Brain microvascular endothelial cell (primary cell): ENCODE data around the gene ZNF524.

ENCODE experiments used
- DNase-seq: peaks from one replicate; pipeline ENCODE4 v3.0.0-alpha.2; 2020
- H3K27ac ChIP-seq: fragments of 250-450 bp; sonication (Bioruptor Pico); 2 replicates; pipeline ENCODE4 v1.5.1; 2020; ENCODE audit warnings: mild to moderate bottlenecking, moderate library complexity
- H3K27me3 ChIP-seq: fragments of 250-450 bp; sonication (Bioruptor Pico); replicated peaks from 2 replicates; pipeline ENCODE4 v1.5.1; 2020; ENCODE audit warnings: mild to moderate bottlenecking
- H3K36me3 ChIP-seq: fragments of 250-450 bp; sonication (Bioruptor Pico); replicated peaks from 2 replicates; pipeline ENCODE4 v1.5.1; 2020; ENCODE audit warnings: mild to moderate bottlenecking
- H3K4me3 ChIP-seq: 2 replicates; pipeline ENCODE4 v1.5.1; 2011; ENCODE audit warnings: low read depth, mild to moderate bottlenecking, control low read depth, low read length, moderate library complexity
- CTCF ChIP-seq: IDR thresholded peaks from 2 replicates; pipeline ENCODE4 v1.5.1; 2011; ENCODE audit warnings: low read depth, mild to moderate bottlenecking, moderate library complexity, low read length, control low read depth, inconsistent platforms; ENCODE audit errors: missing control alignments
- in situ Hi-C: cut with HindIII; loops from 2 replicates; pipeline ENCODE4 v1.10.0; 2017; ENCODE audit warnings: low sequenced_read_pairs, low pct_ligation_motif_present

Gene ZNF524

GRCh38 chr19:55576746-55577145, 23.3 kb upstream of the ZNF524 start:
- in situ Hi-C loops: no loop called here
- no peak for TF ChIP-seq CTCF

GRCh38 chr19:55578031-55578760, 21.9 kb upstream of the ZNF524 start:
- DNase-seq: no peak
- no peaks in the 10 kb centered on the region for H3K27me3 ChIP-seq
- in situ Hi-C loops: no loop called here
- no peak overlapping the region for H3K4me3 ChIP-seq
- peaks cover 14% of the 10 kb centered on the region for H3K36me3 ChIP-seq
- no peak overlapping the region for H3K27ac ChIP-seq
- no peak for TF ChIP-seq CTCF

More at GRCh38 chr19:55576746-55577145, 23.3 kb upstream of the ZNF524 start:
- Histone ChIP-seq H3K4me3 (no peak overlapping the region), H3K27me3 (no peaks in the 10 kb centered on the region), H3K36me3 (peaks cover 14% of the 10 kb centered on the region), H3K27ac (no peak overlapping the region)
- DNase-seq: no peak

GRCh38 chr19:55578761-55579747, 21.0 kb upstream of the ZNF524 start:
- Histone ChIP-seq H3K4me3 (peak overlapping the region; percentile 94), H3K27ac (no peak overlapping the region), H3K27me3 (no peaks in the 10 kb centered on the region), H3K36me3 (peaks cover 14% of the 10 kb centered on the region)
- DNase-seq: no peak
- TF ChIP-seq CTCF: no peak
- in situ Hi-C loops: no loop called here

- Histone ChIP-seq H3K27me3 (no peaks in the 10 kb centered on the region), H3K36me3 (peaks cover 14% of the 10 kb centered on the region), H3K27ac (peak overlapping the region; percentile 77), H3K4me3 (peak overlapping the region; percentile 94)
- in situ Hi-C loops: no loop called here
- no peak for TF ChIP-seq CTCF
- no peak for DNase-seq
Observed at GRCh38 chr19:55579766-55580621, 20.1 kb upstream of the ZNF524 start.

GRCh38 chr19:55580628-55581144, 19.4 kb upstream of the ZNF524 start, which contains the start of gene ZNF579:
Gene ZNF579 (minus strand): TSS chr19:55580848. CDS start chr19:55579639, 1,209 bp downstream.
- in situ Hi-C loops: no loop called here

More at GRCh38 chr19:55580628-55581144, 19.4 kb upstream of the ZNF524 start, which contains the start of gene ZNF579:
- Histone ChIP-seq H3K27me3 (no peaks in the 10 kb centered on the region), H3K27ac (peak within 1 kb of the TSS; percentile 77), H3K4me3 (peak within 1 kb of the TSS; percentile 94), H3K36me3 (peaks cover 14% of the 10 kb centered on the region)
- no peak for TF ChIP-seq CTCF
- peak; percentile 86 for DNase-seq
